Smooth muscle cell (in vitro differentiated cells): ENCODE results near the gene CYP3A7. TPM values are rescaled to one million over a fixed set of nuclear protein-coding genes. Genes with fewer than 3 reads are reported as not detected.
"Not testable (repeated sequence)": the region's sequence is repeated elsewhere in the genome, so short reads cannot be mapped to it uniquely, and the experiment has no call there.

Experiments
- DNase-seq: peaks from one replicate; lab custom pipeline; 2025; ENCODE audit not compliant: unreplicated experiment; lab: John Stamatoyannopoulos, UW
- H2AFZ ChIP-seq: fragments of 200-600 bp; sonication (generic); 2 replicates; pipeline ENCODE4 v1.6.0; 2016; ENCODE audit warnings: antibody characterized with exemption, low read depth, mild to moderate bottlenecking
- H3F3A ChIP-seq: fragments of 200-600 bp; sonication (generic); 2 replicates; pipeline ENCODE4 v1.6.0; 2017; ENCODE audit warnings: antibody characterized with exemption, low read depth
- H3K27ac ChIP-seq: fragments of 200-600 bp; sonication (generic); 2 replicates; pipeline ENCODE4 v1.5.1; 2016; ENCODE audit warnings: low read depth, mild to moderate bottlenecking
- H3K27me3 ChIP-seq: fragments of 200-600 bp; sonication (generic); 2 replicates; pipeline ENCODE4 v1.6.1; 2016; ENCODE audit warnings: low read depth, mild to moderate bottlenecking
- H3K36me3 ChIP-seq: fragments of 200-600 bp; sonication (generic); 2 replicates; pipeline ENCODE4 v1.5.1; 2016; ENCODE audit warnings: low read depth
- H3K4me1 ChIP-seq: fragments of 200-600 bp; sonication (generic); 2 replicates; pipeline ENCODE4 v1.5.1; 2016; ENCODE audit warnings: low read depth
- H3K4me2 ChIP-seq: fragments of 200-600 bp; sonication (generic); 2 replicates; pipeline ENCODE4 v1.6.0; 2016; ENCODE audit warnings: mild to moderate bottlenecking
- H3K4me3 ChIP-seq: fragments of 200-600 bp; sonication (generic); 2 replicates; pipeline ENCODE4 v1.5.1; 2016; ENCODE audit warnings: mild to moderate bottlenecking
- H3K79me2 ChIP-seq: fragments of 200-600 bp; sonication (generic); 2 replicates; pipeline ENCODE4 v1.6.0; 2016; ENCODE audit warnings: low read depth, mild to moderate bottlenecking
- H3K9ac ChIP-seq: fragments of 200-600 bp; sonication (generic); 2 replicates; pipeline ENCODE4 v1.6.0; 2016; ENCODE audit warnings: low read depth
- H3K9me3 ChIP-seq: fragments of 200-600 bp; sonication (generic); replicated peaks from 2 replicates; pipeline ENCODE4 v1.5.1; 2016; ENCODE audit warnings: low read depth
- H4K20me1 ChIP-seq: fragments of 200-600 bp; sonication (generic); 2 replicates; pipeline ENCODE4 v1.6.0; 2016; ENCODE audit warnings: low read depth
- CTCF ChIP-seq: fragments of 200-600 bp; sonication (generic); IDR thresholded peaks from 2 replicates; pipeline ENCODE4 v1.5.1; 2017; ENCODE audit warnings: borderline replicate concordance, mild to moderate bottlenecking, antibody characterized with exemption; ENCODE audit not compliant: insufficient read depth, poor library complexity, severe bottlenecking
- WGBS: methylation state at CpG from one replicate; pipeline ENCODE4 v1.1.7; 2016; ENCODE audit warnings: low lambda C conversion rate; 5-methylcytosine and 5-hydroxymethylcytosine counted together
- polyA plus RNA-seq: library from polyadenylated mRNA; unstranded; fragments of >200 nt; fragmentation: Nextera tagmentation; extraction: Ambion mirVana; gene quantifications from 2 replicates; pipeline ENCODE4 v1.2.1, GENCODE V29; 2016
- total RNA-seq: library from RNA; depleted of rRNA; stranded (reverse); fragments of >200 nt; gene quantifications from 2 replicates; pipeline ENCODE4 v1.2.3, GENCODE V29; 2014

Gene CYP3A7
- total and polyA plus RNA-seq, 2 experiments from 2014 or later: 0.18 to 0.99 TPM

- Histone ChIP-seq H3K79me2 (no peaks in the 10 kb centered on the region), H3K27ac (no peak overlapping the region), H4K20me1 (no peaks in the 10 kb centered on the region), H3K4me3 (no peak overlapping the region), H3K9me3 (no peaks in the 10 kb centered on the region), H3K4me2 (no peak overlapping the region), H3K4me1 (no peaks in the 10 kb centered on the region), H2AFZ (no peak overlapping the region), H3K9ac (no peak overlapping the region), H3F3A (no peaks in the 10 kb centered on the region), H3K36me3 (no peaks in the 10 kb centered on the region), H3K27me3 (no peaks in the 10 kb centered on the region)
- WGBS: 90% methylated on average over 1 of the region's 1 CpG
- DNase-seq: no peak
- no peak for TF ChIP-seq CTCF
Observed at GRCh38 chr7:99780588-99780987, 45.6 kb upstream of the CYP3A7 start.

DNA sequence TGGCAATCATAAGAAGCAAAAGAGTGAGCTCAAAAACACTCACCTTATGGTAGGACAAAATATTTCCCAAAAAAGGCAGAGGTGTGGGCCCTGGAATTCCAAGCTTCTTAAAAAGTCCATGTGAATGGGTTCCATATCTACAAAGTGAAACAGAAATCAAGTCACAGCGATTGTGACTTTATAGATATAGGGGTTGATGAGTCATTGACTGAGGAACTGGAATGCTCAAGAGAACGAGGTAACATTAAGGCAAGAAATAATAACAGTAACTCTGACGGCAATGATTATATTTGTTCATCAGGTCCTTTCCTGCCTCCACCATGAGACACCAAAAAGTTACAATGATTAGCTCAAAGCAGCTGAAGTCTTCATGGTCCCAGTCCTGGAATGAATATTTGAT is 45.0 kb upstream of the CYP3A7 start:
- Histone ChIP-seq H2AFZ (no peak overlapping the region), H3K4me3 (no peak overlapping the region), H4K20me1 (no peaks in the 10 kb centered on the region), H3K79me2 (no peaks in the 10 kb centered on the region), H3K36me3 (no peaks in the 10 kb centered on the region), H3K27me3 (no peaks in the 10 kb centered on the region), H3F3A (no peaks in the 10 kb centered on the region), H3K4me1 (no peaks in the 10 kb centered on the region), H3K9me3 (no peaks in the 10 kb centered on the region), H3K27ac (no peak overlapping the region), H3K9ac (no peak overlapping the region), H3K4me2 (no peak overlapping the region)
- 77% methylated on average over 3 of the region's 3 CpGs for WGBS
- no peak for DNase-seq
- TF ChIP-seq CTCF: no peak

DNA sequence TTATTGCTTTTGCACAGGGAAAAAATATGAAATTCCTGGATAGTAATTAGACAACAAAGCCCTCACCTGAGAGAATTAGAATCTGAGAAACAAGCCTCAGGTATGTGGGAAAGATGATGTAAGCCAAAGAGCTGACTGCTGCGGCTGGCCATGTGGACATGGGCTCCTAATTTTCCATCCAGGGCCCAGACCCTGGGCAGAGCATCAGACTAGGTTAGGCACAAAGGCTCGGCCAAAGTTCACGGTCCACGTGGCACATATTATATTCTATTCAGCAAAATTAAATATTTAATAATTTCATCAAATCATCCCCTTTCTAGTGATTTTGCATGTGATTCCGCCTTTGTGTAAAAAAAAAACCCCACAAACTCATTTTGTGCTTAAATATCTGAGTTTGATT is 43.9 kb upstream of the CYP3A7 start:
- no peak for TF ChIP-seq CTCF
- no peaks in the 10 kb centered on the region for H3K36me3 ChIP-seq
- H3F3A ChIP-seq: no peaks in the 10 kb centered on the region
- H3K27me3 ChIP-seq: no peaks in the 10 kb centered on the region
- 87% methylated on average over 5 of the region's 5 CpGs for WGBS
- no peak overlapping the region for H3K27ac ChIP-seq
- H3K79me2 ChIP-seq: no peaks in the 10 kb centered on the region
- H3K4me1 ChIP-seq: no peaks in the 10 kb centered on the region
- H3K9me3 ChIP-seq: no peaks in the 10 kb centered on the region
- no peak overlapping the region for H3K4me3 ChIP-seq
- H2AFZ ChIP-seq: no peak overlapping the region
- H4K20me1 ChIP-seq: no peaks in the 10 kb centered on the region
- DNase-seq: no peak
- H3K9ac ChIP-seq: no peak overlapping the region
- no peak overlapping the region for H3K4me2 ChIP-seq

DNA sequence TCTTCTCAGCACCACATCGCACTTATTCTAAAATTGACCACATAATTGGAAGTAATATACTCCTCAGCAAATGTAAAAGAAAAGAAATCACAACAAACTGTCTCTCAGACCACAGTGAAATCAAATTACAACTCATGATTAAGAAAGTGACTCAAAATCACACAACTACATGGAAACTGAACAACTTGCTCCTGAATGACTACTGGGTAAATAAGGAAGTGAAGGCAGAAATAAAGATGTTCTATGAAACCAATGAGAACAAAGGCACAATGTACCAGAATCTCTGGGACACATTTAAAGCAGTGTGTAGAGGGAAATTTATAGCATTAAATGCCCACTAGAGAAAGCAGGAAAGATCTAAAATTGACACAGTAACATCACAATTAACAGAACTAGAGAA is 38.4 kb upstream of the CYP3A7 start:
- not testable (repeated sequence) for H3K4me2 ChIP-seq, H2AFZ ChIP-seq, H3F3A ChIP-seq, H3K27ac ChIP-seq, H3K36me3 ChIP-seq, H3K9me3 ChIP-seq, H3K4me1 ChIP-seq, H3K79me2 ChIP-seq, H3K4me3 ChIP-seq, H3K9ac ChIP-seq, DNase-seq, H4K20me1 ChIP-seq, H3K27me3 ChIP-seq
- 77% methylated on average over 1 of the region's 1 CpG for WGBS
